Urinary bladder (tissue), 4 donors: Measurements from ENCODE around the gene SLC39A5. TPM values are rescaled to one million over a fixed set of nuclear protein-coding genes. Genes with fewer than 3 reads are reported as not detected.
"Not testable (repeated sequence)": the region's sequence is repeated elsewhere in the genome, so short reads cannot be mapped to it uniquely, and the experiment has no call there.

Source experiments
- DNase-seq: peaks from one replicate; pipeline ENCODE4 v3.0.0-alpha.2; 2015; ENCODE audit errors: extremely low spot score
- H3K27ac ChIP-seq: one replicate; pipeline ENCODE4 v1.5.1; 2013; ENCODE audit warnings: low read depth, mild to moderate bottlenecking, moderate library complexity
- H3K36me3 ChIP-seq: one replicate; pipeline ENCODE4 v1.6.1; 2013; ENCODE audit warnings: mild to moderate bottlenecking, moderate library complexity; ENCODE audit not compliant: insufficient read depth
- H3K4me1 ChIP-seq: one replicate; pipeline ENCODE4 v1.6.1; 2013; ENCODE audit warnings: mild to moderate bottlenecking, moderate library complexity; ENCODE audit not compliant: insufficient read depth
- H3K4me3 ChIP-seq: one replicate; pipeline ENCODE4 v1.5.1; 2013; ENCODE audit warnings: low read depth, low read length
- WGBS: extraction: QIAGEN DNeasy Blood & Tissue Kit; methylation state at CpG from one replicate; pipeline ENCODE4 v1.1.7; 2013; 5-methylcytosine and 5-hydroxymethylcytosine counted together
- polyA plus RNA-seq: library from polyadenylated mRNA; stranded (reverse); fragments of 200-250 nt; gene quantifications from one replicate; pipeline ENCODE4 v1.2.3, GENCODE V29; 2013
- total RNA-seq: library from RNA; depleted of rRNA; stranded (reverse); fragments of >200 nt; gene quantifications from one replicate; pipeline ENCODE4 v1.2.3, GENCODE V29; 2014
- donor health status: healthy with polysubstance abuse.
- donor health status: healthy.

SLC39A5 gene
- total and polyA plus RNA-seq, 2 donors: 0.30 TPM; not detected in 1

- WGBS: 82% methylated on average over 5 of the region's 5 CpGs
- Histone ChIP-seq H3K27ac (no peak overlapping the region), H3K4me3 (no peak overlapping the region), H3K4me1 (no peaks in the 10 kb centered on the region), H3K36me3 (no peaks in the 10 kb centered on the region)
- no peak for DNase-seq
Observed at GRCh38 chr12:56261503-56262232, 31.8 kb downstream of the SLC39A5 start.

GRCh38 chr12:56262955-56263354, 33.1 kb downstream of the SLC39A5 start:
- 91% methylated on average over 7 of the region's 7 CpGs for WGBS
- H3K4me3 ChIP-seq, H3K36me3 ChIP-seq, H3K27ac ChIP-seq, H3K4me1 ChIP-seq, DNase-seq: not testable (repeated sequence)

- not testable (repeated sequence) for H3K4me1 ChIP-seq, DNase-seq, H3K36me3 ChIP-seq
- Histone ChIP-seq H3K4me3 (peak overlapping the region; percentile 63), H3K27ac (peak overlapping the region; percentile 97)
- WGBS: 59% methylated on average over 16 of the region's 16 CpGs
Observed at GRCh38 chr12:56266068-56266692, 36.3 kb downstream of the SLC39A5 start.

GRCh38 chr12:56266693-56267442, 37.0 kb downstream of the SLC39A5 start, which contains the start of gene COQ10A:
COQ10A (plus strand) TSS chr12:56266942; CDS start chr12:56267119, 177 bp downstream.
- peak; percentile 80 for DNase-seq
- Histone ChIP-seq H3K27ac (peak within 1 kb of the TSS; percentile 97), H3K4me1 (no peaks in the 10 kb centered on the region), H3K4me3 (peak within 1 kb of the TSS; percentile 63), H3K36me3 (no peaks in the 10 kb centered on the region)
- WGBS: under 1% methylated on average over 68 of the region's 68 CpGs

GRCh38 chr12:56267443-56268071, 37.7 kb downstream of the SLC39A5 start:
- WGBS: 26% methylated on average over 21 of the region's 21 CpGs
- H3K36me3 ChIP-seq: no peaks in the 10 kb centered on the region
- no peak for DNase-seq
- peak overlapping the region; percentile 97 for H3K27ac ChIP-seq
- peak overlapping the region; percentile 63 for H3K4me3 ChIP-seq
- H3K4me1 ChIP-seq: no peaks in the 10 kb centered on the region

GRCh38 chr12:56271031-56271430, 41.2 kb downstream of the SLC39A5 start:
- H3K4me1 ChIP-seq: no peaks in the 10 kb centered on the region
- DNase-seq: no peak
- H3K36me3 ChIP-seq: peaks cover 8% of the 10 kb centered on the region
- no peak overlapping the region for H3K27ac ChIP-seq
- 18% methylated on average over 1 of the region's 1 CpG for WGBS
- no peak overlapping the region for H3K4me3 ChIP-seq

- not testable (repeated sequence) for H3K4me1 ChIP-seq, H3K27ac ChIP-seq, H3K4me3 ChIP-seq, DNase-seq
- H3K36me3 ChIP-seq: peaks cover 10% of the 10 kb centered on the region
- WGBS: 81% methylated on average over 2 of the region's 2 CpGs
Observed at GRCh38 chr12:56272468-56272867, 42.6 kb downstream of the SLC39A5 start.

GRCh38 chr12:56274299-56274698, 44.4 kb downstream of the SLC39A5 start:
- 96% methylated on average over 2 of the region's 2 CpGs for WGBS
- H3K4me1 ChIP-seq: no peaks in the 10 kb centered on the region
- no peak overlapping the region for H3K4me3 ChIP-seq
- no peak overlapping the region for H3K27ac ChIP-seq
- no peak for DNase-seq
- peaks cover 10% of the 10 kb centered on the region for H3K36me3 ChIP-seq

GRCh38 chr12:56278905-56279304, 49.1 kb downstream of the SLC39A5 start:
- 96% methylated on average over 3 of the region's 3 CpGs for WGBS
- no peak overlapping the region for H3K4me3 ChIP-seq
- no peaks in the 10 kb centered on the region for H3K4me1 ChIP-seq
- H3K27ac ChIP-seq: no peak overlapping the region
- H3K36me3 ChIP-seq: peaks cover 14% of the 10 kb centered on the region
- no peak for DNase-seq

- DNase-seq: no peak
- H3K4me3 ChIP-seq: no peak overlapping the region
- no peaks in the 10 kb centered on the region for H3K4me1 ChIP-seq
- H3K36me3 ChIP-seq: peaks cover 10% of the 10 kb centered on the region
- no peak overlapping the region for H3K27ac ChIP-seq
Observed at GRCh38 chr12:56280849-56281248, 51.0 kb downstream of the SLC39A5 start.

- Histone ChIP-seq H3K27ac (no peak overlapping the region), H3K4me3 (no peak overlapping the region), H3K4me1 (no peaks in the 10 kb centered on the region), H3K36me3 (peaks cover 7% of the 10 kb centered on the region)
- WGBS: 74% methylated on average over 6 of the region's 6 CpGs
- DNase-seq: no peak
Observed at GRCh38 chr12:56282030-56282429, 52.2 kb downstream of the SLC39A5 start.

- no peaks in the 10 kb centered on the region for H3K4me1 ChIP-seq
- WGBS: 94% methylated on average over 2 of the region's 2 CpGs
- no peak overlapping the region for H3K27ac ChIP-seq
- peaks cover 7% of the 10 kb centered on the region for H3K36me3 ChIP-seq
- H3K4me3 ChIP-seq: no peak overlapping the region
- no peak for DNase-seq
Observed at GRCh38 chr12:56282579-56282978, 52.7 kb downstream of the SLC39A5 start.

GRCh38 chr12:56284263-56284662, 54.4 kb downstream of the SLC39A5 start:
- not testable (repeated sequence) for H3K4me3 ChIP-seq, H3K36me3 ChIP-seq, H3K27ac ChIP-seq, DNase-seq, H3K4me1 ChIP-seq
- WGBS: 92% methylated on average over 5 of the region's 5 CpGs
